Retinal pigment epithelial cell (primary cell): ENCODE measurements around the gene PKNOX2.

Experiments used
- DNase-seq: peaks from one replicate; pipeline ENCODE4 v3.0.0-alpha.2; 2010; ENCODE audit warnings: low read depth
- H3K4me3 ChIP-seq: 2 replicates; pipeline ENCODE4 v1.5.1; 2011; ENCODE audit warnings: mild to moderate bottlenecking, low read length, control low read depth, moderate library complexity
- CTCF ChIP-seq: conservative IDR thresholded peaks from 2 replicates; pipeline ENCODE4 v1.5.1; 2011; ENCODE audit warnings: low read depth, low read length, control low read depth, inconsistent platforms

The PKNOX2 gene

GRCh38 chr11:125389339-125390166 lies 225.0 kb downstream of the PKNOX2 start:
- H3K4me3 ChIP-seq: no peak overlapping the region
- no peak for TF ChIP-seq CTCF
- DNase-seq: no peak

GRCh38 chr11:125390946-125391345 lies 226.4 kb downstream of the PKNOX2 start:
- H3K4me3 ChIP-seq: no peak overlapping the region
- DNase-seq: no peak
- no peak for TF ChIP-seq CTCF

- no peak for DNase-seq
- no peak for TF ChIP-seq CTCF
- no peak overlapping the region for H3K4me3 ChIP-seq
Observed at GRCh38 chr11:125393331-125393730, 228.8 kb downstream of the PKNOX2 start.

GRCh38 chr11:125394296-125394695 lies 229.7 kb downstream of the PKNOX2 start:
- TF ChIP-seq CTCF: no peak
- DNase-seq: no peak

DNA sequence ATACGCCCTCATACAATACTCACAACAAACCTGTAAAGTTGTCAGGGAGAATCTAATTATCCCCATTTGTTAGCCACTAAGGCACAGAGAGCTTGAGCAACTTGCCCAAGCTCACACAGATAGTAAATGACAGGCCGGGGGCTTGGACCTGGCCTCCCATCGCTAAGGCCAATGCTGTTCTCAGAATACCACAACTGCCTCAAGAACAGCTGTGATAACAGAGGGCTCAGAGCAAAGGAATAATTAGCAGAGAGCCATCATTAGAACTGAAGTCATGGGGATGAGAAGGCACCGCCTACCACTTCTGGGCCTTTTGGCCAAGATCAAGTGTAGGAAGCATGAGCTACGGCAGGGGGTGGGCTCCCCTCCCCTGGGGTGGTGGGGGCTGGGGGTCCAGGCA lies 232.9 kb downstream of the PKNOX2 start:
- H3K4me3 ChIP-seq: no peak overlapping the region
- DNase-seq: no peak
- no peak for TF ChIP-seq CTCF

More at GRCh38 chr11:125394296-125394695, 229.7 kb downstream of the PKNOX2 start:
- no peak overlapping the region for H3K4me3 ChIP-seq

GRCh38 chr11:125398475-125398874 lies 233.9 kb downstream of the PKNOX2 start:
- no peak overlapping the region for H3K4me3 ChIP-seq
- no peak for DNase-seq
- no peak for TF ChIP-seq CTCF

DNA sequence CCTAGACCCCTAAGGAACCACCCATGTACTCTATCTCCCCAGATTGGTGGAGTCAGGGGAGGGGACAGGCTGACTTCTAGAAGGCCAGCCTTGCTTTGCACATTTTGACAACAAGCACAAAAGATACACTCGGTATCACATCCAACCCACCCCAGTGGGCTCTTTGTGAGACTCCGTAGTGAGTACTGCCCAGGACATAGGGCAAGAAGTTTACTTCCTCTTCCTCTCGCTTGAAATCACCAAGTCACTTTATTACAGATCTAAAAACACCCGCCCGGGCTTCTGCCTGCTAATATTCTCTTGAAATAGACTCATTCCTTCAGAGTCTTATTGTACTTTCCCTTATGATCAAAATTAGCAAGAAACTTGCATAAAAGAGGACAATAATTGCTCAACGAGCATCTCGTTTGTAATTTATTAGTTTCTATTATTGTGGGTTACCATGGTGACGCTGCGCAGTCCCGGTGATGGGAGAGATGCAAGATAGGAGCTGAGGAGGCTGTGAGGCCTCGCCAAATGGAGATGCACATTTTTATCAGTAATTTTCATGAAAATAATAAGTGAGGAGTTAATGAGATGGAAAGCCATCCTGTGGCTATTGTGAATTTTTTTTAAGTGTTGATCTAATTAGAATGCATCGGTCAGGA lies 234.6 kb downstream of the PKNOX2 start:
- no peak overlapping the region for H3K4me3 ChIP-seq
- no peak for DNase-seq
- no peak for TF ChIP-seq CTCF
